GM12801 (cell line): ENCODE measurements around the gene LRCH1.

Source experiments
- CTCF ChIP-seq: IDR thresholded peaks from one replicate; pipeline ENCODE4 v1.5.1; 2011; ENCODE audit warnings: control low read depth; ENCODE audit not compliant: insufficient read length; ENCODE audit errors: extremely low read depth

The LRCH1 gene

GRCh38 chr13:46743191-46743590 is 190.2 kb downstream of the LRCH1 start:
- no peak for TF ChIP-seq CTCF

GRCh38 chr13:46745062-46745461 is 192.1 kb downstream of the LRCH1 start:
- no peak for TF ChIP-seq CTCF

GRCh38 chr13:46745706-46746105 is 192.7 kb downstream of the LRCH1 start:
- no peak for TF ChIP-seq CTCF

GRCh38 chr13:46747031-46747820 is 194.3 kb downstream of the LRCH1 start:
- no peak for TF ChIP-seq CTCF

GRCh38 chr13:46748300-46748699 is 195.3 kb downstream of the LRCH1 start:
- no peak for TF ChIP-seq CTCF

- TF ChIP-seq CTCF = no peak
Measured at GRCh38 chr13:46749951-46750350, 197.0 kb downstream of the LRCH1 start.

GRCh38 chr13:46751811-46752635 is 199.1 kb downstream of the LRCH1 start:
- TF ChIP-seq CTCF = no peak
